K562 (cell line): Measurements from ENCODE around the gene UCHL1. TPM values are rescaled to one million over a fixed set of nuclear protein-coding genes. Genes with fewer than 3 reads are reported as not detected.

Experiments
- ATAC-seq: fragments of 200-7000 bp; cut with Tn5 transposase; 3 replicates; pipeline ENCODE4 v1.9.1; 2020; ENCODE audit warnings: moderate library complexity
- BruUV-seq: library from RNA; stranded (reverse); fragments of 400-500 nt; replicated peaks from 2 replicates; lab custom pipeline; 2021; lab: Mats Ljungman, UMichigan
- CTCF ChIA-PET: fragments of 300-600 bp; formaldehyde crosslinking; extraction: SDS; loops from one replicate; lab custom pipeline; 2021; ENCODE audit warnings: low intra/inter-chr PET ratio; lab: Yijun Ruan, JAX
- POLR2A ChIA-PET: fragments of 300-600, 350-650 bp; sonication (Branson Sonifier 250); formaldehyde crosslinking; extraction: SDS; loops from one replicate; lab custom pipeline; 2021; ENCODE audit warnings: antibody characterized with exemption, inconsistent platforms; lab: Yijun Ruan, JAX
- DNase-seq, 4 experiments: peaks; one replicate each; pipeline versions ENCODE4 v3.0.0 to v3.0.0-alpha.2; 2011 to 2018; ENCODE audit warnings: low spot score in 3 of 4, mixed read lengths in 3 of 4; ENCODE audit errors: extremely low read depth in 1 of 4
- FAIRE-seq: peaks from 2 replicates; lab custom pipeline; 2011; peaks lifted over from hg19 to GRCh38; lab: Jason Lieb, UNC
- H2AFZ ChIP-seq: 2 replicates; pipeline ENCODE4 v1.6.0; 2011; ENCODE audit warnings: low read depth, low read length, control low read depth, inconsistent platforms
- H3K27ac ChIP-seq: fragments of 200-600 bp; 3 replicates; pipeline ENCODE4 v1.8.0; 2011; ENCODE audit warnings: low read depth, mild to moderate bottlenecking, control low read depth, inconsistent platforms, low read length, moderate library complexity, mixed read lengths; ENCODE audit errors: extremely low read depth
- H3K27me3 ChIP-seq, 2 experiments: fragments of 300-600 bp in 1 of 2; 2 replicates in 1 of 2; 3 replicates in 1 of 2; pipeline versions ENCODE4 v1.6.0 to v1.8.0; 2011; ENCODE audit warnings: inconsistent platforms in 2 of 2, low read length in 2 of 2, mild to moderate bottlenecking in 1 of 2, mixed read lengths in 1 of 2, moderate library complexity in 1 of 2; ENCODE audit not compliant: control insufficient read depth in 2 of 2, insufficient read depth in 2 of 2
- H3K36me3 ChIP-seq: fragments of 300-600 bp; 3 replicates; pipeline ENCODE4 v1.8.0; 2011; ENCODE audit warnings: mild to moderate bottlenecking, low read length, inconsistent platforms; ENCODE audit not compliant: control insufficient read depth, insufficient read depth
- H3K4me1 ChIP-seq, 2 experiments: fragments of 200-600 bp in 1 of 2; replicated peaks in 1 of 2; 2 replicates in 1 of 2; 3 replicates in 1 of 2; pipeline versions ENCODE4 v1.5.1 to v1.8.0; 2011; ENCODE audit warnings: inconsistent platforms in 2 of 2, low read length in 2 of 2, mild to moderate bottlenecking in 1 of 2, mixed read lengths in 1 of 2, moderate library complexity in 1 of 2; ENCODE audit not compliant: control insufficient read depth in 2 of 2, insufficient read depth in 2 of 2
- H3K4me2 ChIP-seq: 2 replicates; pipeline ENCODE4 v1.6.1; 2011; ENCODE audit warnings: low read length, control low read depth, inconsistent platforms, mixed read lengths; ENCODE audit not compliant: insufficient read depth
- H3K4me3 ChIP-seq: fragments of 200-600 bp; sonication (generic), shearing (Covaris generic); 2 replicates; pipeline ENCODE4 v1.5.1; 2016; ENCODE audit warnings: control low read depth, inconsistent platforms
- H3K79me2 ChIP-seq: fragments of 200-600 bp; 3 replicates; pipeline ENCODE4 v1.8.0; 2011; ENCODE audit warnings: low read length, inconsistent platforms; ENCODE audit not compliant: control insufficient read depth, insufficient read depth
- H3K9ac ChIP-seq, 2 experiments: 2 replicates each; pipeline versions ENCODE4 v1.6.0 to v1.6.1; 2011; ENCODE audit warnings: low read depth in 2 of 2, low read length in 2 of 2, control low read depth in 1 of 2, inconsistent platforms in 1 of 2, mild to moderate bottlenecking in 1 of 2, mixed read lengths in 1 of 2; ENCODE audit not compliant: insufficient read depth in 1 of 2
- H3K9me1 ChIP-seq: one replicate; pipeline ENCODE4 v1.6.0; 2011; ENCODE audit warnings: inconsistent platforms, mild to moderate bottlenecking, low read length, moderate library complexity; ENCODE audit not compliant: control insufficient read depth, insufficient read depth
- H3K9me3 ChIP-seq: replicated peaks from 2 replicates; pipeline ENCODE4 v1.5.1; 2011; ENCODE audit warnings: low read depth, low read length, inconsistent platforms; ENCODE audit not compliant: control insufficient read depth, insufficient read depth
- H4K20me1 ChIP-seq: replicated peaks from 2 replicates; pipeline ENCODE4 v1.6.1; 2011; ENCODE audit warnings: low read length, inconsistent platforms, mixed read lengths; ENCODE audit not compliant: control insufficient read depth, insufficient read depth
- ARHGAP35 ChIP-seq: fragments of 450-650 bp; IDR thresholded peaks from 2 replicates; pipeline ENCODE4 v1.6.1; 2018; ENCODE audit not compliant: partially characterized antibody
- BCL6 ChIP-seq: fragments of 250-450 bp; sonication (Bioruptor Pico); IDR thresholded peaks from 2 replicates; pipeline ENCODE4 v1.4.0; 2020
- ETV6 ChIP-seq, 3 experiments: fragments of 150-350 bp in 1 of 3; sonication (generic) in 1 of 3; formaldehyde crosslinking in 1 of 3; IDR thresholded peaks; 2 replicates each; pipeline versions ENCODE4 v1.6.1 to v1.8.0; 2014 to 2022; ENCODE audit warnings: borderline replicate concordance in 2 of 3, low read depth in 2 of 3, antibody characterized with exemption in 1 of 3, low read length in 1 of 3, mild to moderate bottlenecking in 1 of 3, missing genetic modification reagents in 1 of 3
- FOS ChIP-seq: IDR thresholded peaks from 3 replicates; pipeline ENCODE4 v1.6.1; 2011; ENCODE audit not compliant: insufficient read length; ENCODE audit errors: extremely low read depth
- HNRNPH1 ChIP-seq: fragments of 200-400 bp; formaldehyde crosslinking; optimal IDR thresholded peaks from 2 replicates; pipeline ENCODE3; 2017; ENCODE audit warnings: low read depth, mild to moderate bottlenecking, low read length, moderate library complexity
- MCM7 ChIP-seq, 2 experiments: fragments of 450-650 bp; IDR thresholded peaks; 2 replicates each; pipeline ENCODE4 v1.6.1; 2016 to 2018
- NFYB ChIP-seq: IDR thresholded peaks from 2 replicates; pipeline ENCODE4 v1.6.1; 2011; ENCODE audit warnings: mild to moderate bottlenecking, moderate library complexity; ENCODE audit not compliant: insufficient read length; ENCODE audit errors: extremely low read depth
- PPARD ChIP-seq: fragments of 250-450 bp; sonication (Bioruptor Pico); IDR thresholded peaks from 2 replicates; pipeline ENCODE4 v1.8.0; 2022; ENCODE audit warnings: inconsistent platforms, mild to moderate bottlenecking, moderate library complexity
- RBM25 ChIP-seq: fragments of 200-400 bp; formaldehyde crosslinking; IDR thresholded peaks from 2 replicates; pipeline ENCODE4 v1.6.1; 2018; ENCODE audit warnings: low read length, low read depth, moderate library complexity; ENCODE audit not compliant: severe bottlenecking
- TCF3 ChIP-seq: sonication (generic); formaldehyde crosslinking; IDR thresholded peaks from 2 replicates; pipeline ENCODE4 v1.4.0; 2020; ENCODE audit warnings: mild to moderate bottlenecking, missing genetic modification reagents
- WHSC1 ChIP-seq: IDR thresholded peaks from one replicate; pipeline ENCODE4 v1.6.1; 2012; ENCODE audit warnings: low read length, control low read depth, inconsistent platforms
- ZNF277 ChIP-seq: fragments of 250-450 bp; sonication (Bioruptor Pico); IDR thresholded peaks from 2 replicates; pipeline ENCODE4 v1.8.0; 2022; ENCODE audit warnings: inconsistent platforms, mild to moderate bottlenecking, moderate library complexity, borderline replicate concordance
- ZNF507 ChIP-seq: conservative IDR thresholded peaks from 2 replicates; pipeline ENCODE4 v1.6.1; 2017; ENCODE audit warnings: missing genetic modification characterization, missing compliant biosample characterization
- WGBS: fragments of 100-300 bp; shearing (Covaris generic); methylation state at CpG from one replicate; pipeline ENCODE4 v1.1.6; 2016; ENCODE audit warnings: low coverage, mixed read lengths; ENCODE audit not compliant: insufficient coverage; ENCODE audit errors: missing lambda C conversion rate; 5-methylcytosine and 5-hydroxymethylcytosine counted together
- in situ Hi-C: fragments of 300-500 bp; cut with MboI; formaldehyde crosslinking; loops from 4 replicates; pipeline ENCODE4 v1.15.0; 2018; ENCODE audit warnings: inconsistent platforms, mixed read lengths
- intact Hi-C: fragments of 100-400 bp; cut with micrococcal nuclease; formaldehyde crosslinking; loops from 2 replicates; pipeline ENCODE4 v1.14.2; 2022
- polyA plus RNA-seq, 8 experiments: library from polyadenylated mRNA; depleted of rRNA in 4 of 8; stranded (reverse) in 5 of 8; unstranded in 3 of 8; fragments of >200 nt; fragmentation: Nextera tagmentation in 2 of 8; fragmentation: Illumina TruSeq in 1 of 8; extraction: Ambion mirVana in 2 of 8; extraction: Trizol in 1 of 8; gene quantifications; 2 replicates each; pipeline versions ENCODE4 v1.2.1 to v1.2.3, GENCODE V29; 2011 to 2014; ENCODE audit warnings: inconsistent platforms in 1 of 8, missing spikeins in 1 of 8
- total RNA-seq, 7 experiments: library from RNA; depleted of rRNA in 6 of 7; stranded (reverse); fragments of >200 nt in 6 of 7; fragmentation: Illumina TruSeq in 2 of 7; extraction: Trizol in 2 of 7; gene quantifications; 2 replicates each; pipeline versions ENCODE4 v1.2.1 to v1.2.3, GENCODE V29; 2011 to 2021; ENCODE audit warnings: low replicate concordance in 1 of 7

The UCHL1 gene
- total and polyA plus RNA-seq, 9 of the 15 experiments (the other 6 are each of a cell fraction or from before 2014, with no cell fraction given) = 0.42 TPM; not detected in 8

GRCh38 chr4:41290479-41290878, 33.8 kb downstream of the UCHL1 start:
- no peak for ATAC-seq
- BruUV-seq = no TSS peak
- Histone ChIP-seq H3K4me3 (no peak overlapping the region), H2AFZ (no peak overlapping the region), H3K79me2 (no peaks in the 10 kb centered on the region), H3K9ac (no peak overlapping the region), H4K20me1 (no peaks in the 10 kb centered on the region), H3K4me2 (no peak overlapping the region), H3K9me3 (no peaks in the 10 kb centered on the region), H3K9me1 (no peaks in the 10 kb centered on the region), H3K4me1 (no peaks in the 10 kb centered on the region), H3K27me3 (no peaks in the 10 kb centered on the region; a peak in 1 of 5 replicates), H3K27ac (no peak overlapping the region), H3K36me3 (no peaks in the 10 kb centered on the region)
- no peak for DNase-seq
- no peak for FAIRE-seq
- intact Hi-C loops = no loop called here
- no peak for TF ChIP-seq MCM7 (IDR thresholded peaks at IDR 0.05)
- no peak for TF ChIP-seq TCF3 (CRISPR knock-in tag)
- TF ChIP-seq RBM25 = no peak
- TF ChIP-seq FOS = no peak
- TF ChIP-seq WHSC1 = no peak
- TF ChIP-seq NFYB = no peak
- TF ChIP-seq ZNF277 (CRISPR knock-in tag) = no peak
- no peak for TF ChIP-seq BCL6 (CRISPR knock-in tag)
- TF ChIP-seq ZNF507 (tag) = no peak
- no peak for TF ChIP-seq PPARD (CRISPR knock-in tag)
- no peak for TF ChIP-seq ETV6 (IDR thresholded peaks at IDR 0.05; ENCODE audit: borderline replicate concordance in 1 of 2, low read depth in 2 of 2, low read length in 1 of 2)
- TF ChIP-seq ETV6 (CRISPR knock-in tag; IDR thresholded peaks at IDR 0.05; ENCODE audit: borderline replicate concordance) = no peak
- no peak for TF ChIP-seq HNRNPH1
- TF ChIP-seq ARHGAP35 = no peak
- ChIA-PET CTCF (no interaction called here), POLR2A (no interaction called here)
- 3% methylated on average over 4 of the region's 4 CpGs for WGBS
- in situ Hi-C loops = no loop called here
